ENCODE results near the gene HS3ST3A1. TPM values are rescaled to one million over a fixed set of nuclear protein-coding genes. Genes with fewer than 3 reads are reported as not detected.

The HS3ST3A1 gene
- polyA plus RNA-seq, 3 donors = 0.20 TPM; not detected in 2

DNA sequence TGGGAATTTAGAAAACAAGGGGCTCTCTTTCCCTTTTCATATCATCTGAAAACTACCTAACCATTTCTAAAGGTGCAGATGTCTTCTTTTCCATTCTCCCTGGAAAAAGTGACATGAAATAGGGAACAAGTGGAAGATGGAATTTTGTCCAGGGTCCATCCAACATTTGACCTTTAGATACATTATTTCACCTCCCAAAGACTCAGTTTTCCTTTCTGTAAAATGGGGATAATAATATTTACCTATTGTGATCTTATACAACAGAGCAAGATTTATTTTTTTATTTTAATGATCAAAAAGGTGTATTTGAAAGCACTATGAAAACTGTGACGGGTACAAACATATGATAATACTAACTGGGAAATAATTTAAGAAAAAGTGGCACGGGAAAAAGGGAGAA, 106.3 kb downstream of the HS3ST3A1 start:
- no peaks in the 10 kb centered on the region for H3K4me1 ChIP-seq (ENCODE audit: control insufficient read depth in 1 of 2, insufficient read depth in 2 of 2, low read length in 2 of 2)
- no peaks in the 10 kb centered on the region for H3K79me2 ChIP-seq (ENCODE audit: insufficient read depth, low read length)
- no peak for DNase-seq
- Mint-ChIP-seq H3K27me3 (ENCODE audit: low read depth in 3 of 3) (peaks cover 0 to 1% (median 0%) of the 10 kb centered on the region in 3 donors), H3K9me3 (peaks cover 0 to 6% (median 3%) of the 10 kb centered on the region in 7 donors), H3K4me1 (peaks cover 14% of the 10 kb centered on the region), H3K27ac (no peak overlapping the region), H3K4me3 (no peak overlapping the region), H3K36me3 (no peaks in the 10 kb centered on the region)
- no peaks in the 10 kb centered on the region for H3K36me3 ChIP-seq (replicated peaks in 1 of 2; ENCODE audit: control insufficient read depth in 1 of 2, insufficient read depth in 2 of 2, low read length in 2 of 2)
- intact Hi-C loops (cut with micrococcal nuclease) = no loop called here
- no peak overlapping the region for H2AFZ ChIP-seq (ENCODE audit: insufficient read depth, low read depth, low read length, poor library complexity, severe bottlenecking)
- H3K4me3 ChIP-seq (replicated peaks in 1 of 3; ENCODE audit: low read depth in 2 of 3, low read length in 3 of 3) = no peak overlapping the region
- no peaks in the 10 kb centered on the region for H3K27me3 ChIP-seq (ENCODE audit: control insufficient read depth in 2 of 2, insufficient read depth in 2 of 2, low read length in 2 of 2)
- WGBS (ENCODE audit: insufficient coverage) = no CpG with 5 or more reads among the region's 2 CpGs
- no peak overlapping the region for H3K27ac ChIP-seq (ENCODE audit: low read depth in 1 of 2, low read length in 2 of 2)
- no peaks in the 10 kb centered on the region for H4K20me1 ChIP-seq (ENCODE audit: insufficient read depth, low read length)
- no peak overlapping the region for H3K9ac ChIP-seq (ENCODE audit: insufficient read depth, low read length, poor library complexity, severe bottlenecking)
- TF ChIP-seq CTCF (IDR thresholded peaks at IDR 0.05) = no peak
- no peak overlapping the region for H3K4me2 ChIP-seq (replicated peaks; ENCODE audit: extremely low read depth, low read length, poor library complexity, severe bottlenecking)
- H3K9me3 ChIP-seq (replicated peaks in 1 of 2; ENCODE audit: control insufficient read depth in 1 of 2, insufficient read depth in 1 of 2, low read length in 2 of 2) = peaks cover 0 to 4% of the 10 kb centered on the region in 2 donors

DNA sequence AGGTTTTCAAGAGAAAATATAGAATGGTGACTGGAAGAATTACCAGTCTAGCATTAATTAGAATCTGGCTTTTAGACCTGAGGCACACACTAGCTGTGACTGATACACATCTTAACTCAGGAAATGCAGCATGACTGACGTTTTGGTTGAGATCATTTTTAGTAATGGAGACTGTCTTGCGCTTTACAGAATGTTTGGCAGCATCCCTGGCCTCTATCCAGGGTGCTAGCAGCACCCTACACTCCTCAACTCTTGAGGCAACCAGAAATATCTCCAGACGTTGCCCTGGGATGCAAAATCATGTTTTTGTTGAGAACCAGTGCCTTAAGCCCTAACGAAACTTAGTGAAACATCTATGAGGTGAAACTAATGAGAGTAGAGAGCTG, 109.0 kb downstream of the HS3ST3A1 start:
- no peak for DNase-seq
- TF ChIP-seq CTCF (IDR thresholded peaks at IDR 0.05) = no peak
- Histone ChIP-seq H3K4me2 (replicated peaks; ENCODE audit: extremely low read depth, low read length, poor library complexity, severe bottlenecking) (no peak overlapping the region), H3K9me3 (replicated peaks in 1 of 2; ENCODE audit: control insufficient read depth in 1 of 2, insufficient read depth in 1 of 2, low read length in 2 of 2) (peaks cover 0 to 4% of the 10 kb centered on the region in 2 donors), H3K27ac (ENCODE audit: low read depth in 1 of 2, low read length in 2 of 2) (no peak overlapping the region), H3K27me3 (ENCODE audit: control insufficient read depth in 2 of 2, insufficient read depth in 2 of 2, low read length in 2 of 2) (no peaks in the 10 kb centered on the region), H3K4me1 (ENCODE audit: control insufficient read depth in 1 of 2, insufficient read depth in 2 of 2, low read length in 2 of 2) (no peaks in the 10 kb centered on the region), H3K79me2 (ENCODE audit: insufficient read depth, low read length) (no peaks in the 10 kb centered on the region), H4K20me1 (ENCODE audit: insufficient read depth, low read length) (no peaks in the 10 kb centered on the region), H3K9ac (ENCODE audit: insufficient read depth, low read length, poor library complexity, severe bottlenecking) (no peak overlapping the region), H2AFZ (ENCODE audit: insufficient read depth, low read depth, low read length, poor library complexity, severe bottlenecking) (no peak overlapping the region), H3K4me3 (replicated peaks in 1 of 3; ENCODE audit: low read depth in 2 of 3, low read length in 3 of 3) (no peak overlapping the region), H3K36me3 (replicated peaks in 1 of 2; ENCODE audit: control insufficient read depth in 1 of 2, insufficient read depth in 2 of 2, low read length in 2 of 2) (no peaks in the 10 kb centered on the region)
- Mint-ChIP-seq H3K27ac (no peak overlapping the region), H3K36me3 (no peaks in the 10 kb centered on the region), H3K4me3 (no peak overlapping the region), H3K4me1 (peaks cover 14% of the 10 kb centered on the region), H3K27me3 (ENCODE audit: low read depth in 3 of 3) (peaks cover 0 to 1% (median 0%) of the 10 kb centered on the region in 3 donors), H3K9me3 (peaks cover 0 to 6% (median 0%) of the 10 kb centered on the region in 7 donors)
- intact Hi-C loops (cut with micrococcal nuclease) = no loop called here
- WGBS (ENCODE audit: insufficient coverage) = no CpG with 5 or more reads among the region's 4 CpGs

Data from CD14-positive monocyte (primary cell).